HT-29 (cell line): ENCODE measurements around the gene TF. TPM values are rescaled to one million over a fixed set of nuclear protein-coding genes. Genes with fewer than 3 reads are reported as not detected.

Experiments
- DNase-seq: peaks from one replicate; pipeline ENCODE4 v3.0.0-alpha.2; 2015; ENCODE audit warnings: low spot score
- small RNA-seq: library from RNA; depleted of rRNA; stranded (forward); fragments of <200 nt; gene quantifications from one replicate; pipeline ENCODE3, GENCODE V24; 2014
- total RNA-seq: library from RNA; depleted of rRNA; stranded (reverse); fragments of >200 nt; shearing (Covaris generic); gene quantifications from 2 replicates; pipeline ENCODE4 v1.2.3, GENCODE V29; 2014; rRNA removed

TF gene
- total RNA-seq, 1 experiment from 2014 or later: 0.03 TPM

DNA sequence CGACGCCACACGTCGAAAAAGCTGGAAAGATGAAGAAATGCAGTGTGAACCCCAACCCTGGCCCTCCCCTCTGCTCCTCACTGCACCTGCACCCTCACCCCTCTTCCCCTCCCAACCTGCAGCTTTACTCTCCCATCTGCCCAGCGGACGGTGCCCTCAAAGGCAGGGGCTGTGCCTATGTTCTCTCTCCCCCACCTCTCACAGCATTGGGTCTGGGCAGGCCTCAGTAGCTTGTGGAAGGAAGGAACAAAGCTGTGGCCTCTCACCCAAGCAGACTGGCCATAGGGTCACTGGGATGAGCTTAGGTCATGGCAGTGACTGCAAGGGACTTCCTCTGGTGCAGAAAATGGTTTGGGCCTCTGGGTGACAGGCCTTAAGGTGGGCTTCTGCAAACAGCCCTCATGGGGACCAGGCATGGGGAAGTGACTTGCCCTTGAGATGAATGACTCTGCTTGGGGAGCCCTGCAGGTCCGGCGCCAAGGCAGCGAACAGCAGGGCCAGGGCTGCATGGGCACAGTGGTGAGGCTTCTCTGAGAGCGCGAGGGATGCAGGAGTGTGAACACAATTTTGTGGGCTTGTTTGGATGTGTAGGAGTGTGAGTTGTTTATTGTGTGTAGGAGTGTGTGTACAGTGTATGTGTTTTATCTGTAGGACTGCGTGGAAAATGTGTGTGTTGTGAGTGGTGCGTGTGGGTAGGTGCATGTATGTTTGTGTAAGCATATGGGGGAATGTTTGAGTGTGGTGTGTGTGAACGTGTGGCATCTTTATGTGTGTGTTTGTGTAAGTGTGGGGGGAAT lies 88.6 kb downstream of the TF start:
- DNase-seq: no peak

DNA sequence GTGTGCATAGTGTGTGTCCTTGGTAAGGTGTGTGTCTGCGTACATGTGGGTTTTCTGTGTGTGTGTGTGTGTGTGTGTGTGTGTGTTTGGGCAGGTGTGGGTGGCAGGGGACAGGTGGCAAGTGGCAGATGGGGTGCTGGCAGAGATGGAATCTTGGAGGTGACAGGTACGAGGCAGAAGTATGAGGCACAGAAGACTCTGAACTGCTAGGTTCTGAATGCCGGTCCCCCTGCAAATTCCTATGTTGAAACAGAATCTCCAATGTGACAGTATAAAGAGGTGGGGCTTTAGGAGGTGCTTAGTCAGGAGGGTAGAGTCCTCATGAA lies 89.2 kb downstream of the TF start:
- no peak for DNase-seq

DNA sequence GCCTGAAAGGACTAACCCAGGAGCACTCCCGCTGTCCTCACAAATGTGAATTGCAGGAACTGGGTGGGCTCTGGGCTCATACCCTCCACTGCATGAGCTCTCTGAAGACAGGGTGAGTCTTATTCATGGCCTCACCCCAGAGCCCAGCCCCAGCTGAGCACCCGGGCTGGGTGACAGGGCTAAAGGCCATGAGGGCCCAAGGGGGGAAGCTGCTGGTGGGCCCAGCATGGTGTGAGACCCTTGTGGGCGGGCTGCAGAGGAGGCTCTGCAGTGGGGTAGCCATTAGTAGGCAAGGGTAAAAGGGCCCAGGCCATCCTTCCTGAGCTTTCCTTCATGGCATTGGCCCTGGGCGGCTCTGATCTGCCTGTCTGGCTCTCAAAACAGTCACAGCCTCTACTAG lies 89.8 kb downstream of the TF start:
- no peak for DNase-seq

DNA sequence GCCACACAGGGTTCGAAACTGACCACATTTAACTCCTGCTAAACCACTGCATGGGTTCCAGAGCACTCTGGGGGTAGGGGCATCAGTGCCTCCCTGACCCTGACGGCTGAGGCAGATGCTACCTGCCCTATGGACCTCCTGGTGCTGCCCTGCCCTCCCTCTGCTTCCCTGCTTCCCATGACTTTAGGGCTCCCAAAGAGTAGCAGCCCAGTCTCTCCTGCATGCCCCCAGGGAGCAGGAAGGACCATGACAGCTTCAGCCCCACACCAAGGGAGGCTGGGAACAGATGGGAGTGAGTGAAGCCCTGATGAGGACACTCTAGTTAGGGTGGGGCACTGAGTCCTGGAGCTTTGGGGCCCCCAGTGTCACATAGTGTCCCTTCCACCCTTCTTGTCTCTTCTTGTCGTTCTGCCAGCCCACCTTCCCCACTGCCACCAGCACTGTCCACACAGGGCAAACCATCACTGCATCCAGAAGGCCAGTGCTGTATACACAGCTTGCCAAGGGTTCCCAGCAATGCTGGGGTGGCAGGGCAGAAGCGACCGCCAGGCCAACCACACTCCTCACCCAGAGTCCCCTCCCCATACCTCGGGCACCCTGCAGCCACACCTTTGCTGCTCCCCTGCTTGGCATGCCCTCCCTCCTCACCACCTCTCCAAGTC lies 90.4 kb downstream of the TF start:
- DNase-seq: no peak

DNA sequence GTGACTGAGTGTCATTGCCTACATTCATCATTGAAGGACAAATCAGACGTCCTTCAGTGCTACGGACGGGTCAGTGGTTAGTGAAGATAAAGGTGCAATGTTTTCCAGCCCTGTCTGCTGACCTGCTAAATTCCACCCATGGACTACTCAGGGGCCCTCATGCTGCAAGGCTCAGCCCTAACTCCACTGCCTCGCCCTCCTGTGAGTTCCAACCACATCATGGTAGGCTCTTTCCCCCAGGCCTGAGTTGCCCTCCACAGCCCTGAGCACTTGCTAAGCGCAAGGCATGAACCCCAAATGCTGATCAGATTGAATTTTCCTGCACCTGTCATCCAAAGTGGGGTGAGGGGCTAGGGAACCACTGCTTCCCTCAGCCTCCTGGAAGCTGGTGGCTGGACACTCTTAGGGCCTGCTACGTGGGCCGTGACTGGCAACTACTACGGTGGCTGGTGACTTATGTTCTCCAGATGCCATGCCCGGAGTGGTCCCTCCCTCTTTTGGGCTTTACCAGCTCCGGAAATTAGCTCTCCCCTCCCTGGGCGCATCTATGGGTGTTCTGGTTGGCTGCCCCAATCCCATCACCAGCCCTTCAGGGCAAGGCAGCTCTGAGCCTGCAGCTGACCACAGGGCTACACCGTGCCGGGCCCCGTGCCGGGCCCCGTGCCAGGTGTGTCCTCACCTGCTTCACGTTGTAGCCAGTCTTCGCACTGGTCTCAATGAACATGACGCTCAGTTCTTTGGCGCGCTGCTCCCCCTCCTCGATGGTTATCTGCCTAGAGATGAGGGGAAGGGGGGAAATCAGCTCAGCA lies 91.5 kb downstream of the TF start:
- DNase-seq: no peak

DNA sequence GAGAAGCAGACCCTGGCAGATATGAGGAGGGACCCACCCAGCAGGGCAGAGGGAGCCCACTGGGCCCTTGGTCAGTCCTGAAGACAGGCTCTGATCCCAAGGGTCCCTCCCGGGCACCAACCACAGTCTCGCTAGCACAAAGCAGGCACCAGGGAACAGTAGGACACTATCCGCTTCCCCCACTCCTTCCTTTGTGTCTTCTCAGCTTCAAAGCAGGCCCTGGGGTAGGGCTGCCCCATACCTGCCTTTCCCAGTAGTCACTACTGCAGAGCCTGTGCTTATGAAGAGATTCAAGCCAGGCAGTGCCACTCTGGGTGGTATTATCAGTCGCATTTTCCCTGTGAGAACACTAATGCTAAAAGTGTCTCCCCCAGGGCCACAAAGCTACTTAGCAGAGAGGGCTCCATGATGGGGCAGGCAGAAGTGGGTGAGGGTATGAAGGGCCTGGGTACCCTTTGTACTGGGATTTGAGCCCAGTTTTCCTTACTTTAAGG lies 92.2 kb downstream of the TF start:
- no peak for DNase-seq

DNA sequence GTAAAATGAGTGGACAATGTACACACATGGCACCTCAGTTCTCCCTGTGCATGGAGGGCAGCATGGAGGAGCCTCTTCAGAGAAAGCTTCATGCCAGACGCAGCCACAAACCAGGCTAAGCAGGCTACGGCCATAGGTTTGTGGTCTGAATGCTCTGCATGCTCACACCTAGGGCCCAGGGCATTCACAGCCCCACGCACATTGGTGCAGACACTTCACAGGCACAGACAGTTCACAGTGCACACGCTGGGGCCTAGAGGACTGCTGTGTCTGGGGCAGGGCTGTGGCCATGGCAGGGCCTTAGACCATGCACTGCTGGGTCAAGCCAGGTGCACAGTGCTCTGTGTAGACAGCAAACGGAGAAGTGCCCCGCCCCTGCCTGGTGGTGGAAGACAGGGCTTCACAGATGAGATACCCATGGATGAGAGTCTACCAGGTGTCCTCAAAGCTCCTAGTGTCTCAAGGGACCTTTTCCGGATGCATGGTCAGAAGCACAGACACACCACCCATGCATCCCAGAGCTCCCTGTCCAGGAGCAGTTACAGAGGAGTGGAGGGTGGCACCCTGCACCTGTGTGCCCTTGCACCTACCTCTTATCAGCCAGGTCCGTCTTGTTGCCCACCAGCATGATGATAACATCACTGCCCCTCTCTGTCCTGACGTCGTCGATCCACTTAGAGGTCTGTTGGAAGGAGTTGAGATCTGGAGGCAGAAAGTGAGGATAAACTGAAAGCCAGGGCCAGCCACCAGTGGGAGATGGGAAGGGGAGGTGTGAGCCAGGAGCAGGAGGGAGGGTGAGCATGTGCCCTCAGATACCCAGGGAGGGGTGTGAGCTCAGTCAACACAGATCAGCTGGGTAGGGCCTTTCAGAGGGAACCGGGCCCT lies 93.0 kb downstream of the TF start:
- no peak for DNase-seq

DNA sequence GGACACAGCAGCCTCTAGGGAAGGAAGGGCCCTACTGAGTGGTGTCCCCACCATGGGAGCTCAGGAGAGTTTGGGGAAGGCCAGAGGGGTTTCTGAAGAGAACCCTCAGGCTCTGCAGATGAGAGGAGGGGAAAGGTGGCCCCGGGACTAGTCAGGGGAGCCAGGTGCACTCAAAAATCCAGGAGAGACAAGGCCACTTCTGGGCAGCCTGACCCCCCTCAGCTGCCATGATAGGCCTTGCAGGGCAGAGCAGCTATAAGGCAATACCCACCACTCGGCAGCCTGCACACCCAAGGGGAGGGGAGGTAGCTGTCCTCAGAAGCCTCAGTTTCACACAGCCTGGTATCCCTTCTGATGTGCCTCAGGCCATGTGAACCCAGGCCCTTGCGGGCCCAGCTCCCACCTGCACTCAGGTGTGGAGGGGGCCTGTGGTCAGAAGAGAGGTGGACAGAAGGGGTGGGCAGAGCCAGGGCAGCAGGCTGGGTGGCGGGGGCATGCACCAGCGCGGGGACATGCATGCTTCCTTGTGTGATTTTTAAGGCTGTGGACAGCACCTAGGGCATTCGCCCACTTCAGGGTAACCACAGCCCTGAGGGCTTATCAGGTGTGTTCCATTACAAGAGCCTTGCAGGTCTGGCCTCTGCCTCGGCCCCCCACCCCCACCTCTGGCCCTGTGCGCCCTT lies 94.0 kb downstream of the TF start:
- no peak for DNase-seq

DNA sequence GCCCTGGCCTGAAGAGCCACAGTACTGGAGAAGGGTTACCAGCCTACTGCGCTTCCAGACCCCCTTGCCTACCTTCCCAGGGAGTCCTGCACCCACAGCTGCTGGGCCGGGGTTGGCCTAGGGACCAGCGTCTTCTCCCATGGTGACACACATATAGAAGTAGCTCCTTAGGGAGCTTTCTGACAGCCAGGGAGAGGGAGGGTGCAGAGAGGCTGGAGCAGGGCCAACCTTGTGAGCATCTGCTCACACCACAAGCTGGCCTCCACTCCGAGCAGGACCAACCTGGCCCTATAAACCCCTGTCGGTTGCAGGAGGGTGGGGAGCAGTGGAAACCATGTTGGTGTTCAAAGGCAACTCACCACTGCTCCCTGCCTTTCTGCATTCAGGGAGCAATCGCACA lies 94.6 kb downstream of the TF start:
- no peak for DNase-seq

DNA sequence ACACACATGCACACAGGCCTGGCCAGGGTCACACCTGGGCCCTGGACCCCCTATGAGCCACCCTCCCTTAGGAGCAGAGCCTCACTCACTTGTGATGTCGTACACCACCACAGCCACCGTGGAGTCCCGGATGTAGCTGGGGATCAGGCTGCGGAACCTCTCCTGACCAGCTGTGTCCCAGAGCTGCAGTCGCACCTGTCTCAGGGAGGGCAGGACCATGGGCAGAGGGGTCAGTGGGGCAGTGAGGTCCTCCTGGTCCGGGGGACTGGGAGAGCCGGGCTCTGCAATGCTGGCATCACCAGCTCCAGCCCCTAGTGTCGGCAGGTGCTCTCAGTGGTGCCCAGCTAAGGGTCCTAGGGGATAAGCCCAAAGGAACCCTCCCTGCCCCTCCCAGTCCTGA lies 95.0 kb downstream of the TF start:
- no peak for DNase-seq

DNA sequence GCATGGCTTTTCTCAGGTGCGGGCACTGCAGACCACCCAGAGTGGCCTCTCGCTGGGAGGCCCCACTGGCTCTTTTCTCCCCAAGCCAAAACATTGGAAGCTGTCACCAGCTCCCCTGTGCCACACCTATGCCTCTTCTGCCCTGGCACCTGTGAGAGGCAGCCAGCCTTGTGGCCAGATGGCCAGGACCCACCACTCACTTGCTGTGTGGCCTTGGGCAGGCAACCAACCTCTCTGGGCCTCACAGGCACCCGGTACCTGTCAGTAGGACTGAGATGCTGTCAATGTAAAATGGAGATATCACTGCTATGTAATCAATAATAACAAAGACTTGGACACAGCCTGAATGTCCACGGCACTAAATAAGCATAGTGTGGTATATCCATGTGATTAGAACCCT lies 96.0 kb downstream of the TF start:
- no peak for DNase-seq

DNA sequence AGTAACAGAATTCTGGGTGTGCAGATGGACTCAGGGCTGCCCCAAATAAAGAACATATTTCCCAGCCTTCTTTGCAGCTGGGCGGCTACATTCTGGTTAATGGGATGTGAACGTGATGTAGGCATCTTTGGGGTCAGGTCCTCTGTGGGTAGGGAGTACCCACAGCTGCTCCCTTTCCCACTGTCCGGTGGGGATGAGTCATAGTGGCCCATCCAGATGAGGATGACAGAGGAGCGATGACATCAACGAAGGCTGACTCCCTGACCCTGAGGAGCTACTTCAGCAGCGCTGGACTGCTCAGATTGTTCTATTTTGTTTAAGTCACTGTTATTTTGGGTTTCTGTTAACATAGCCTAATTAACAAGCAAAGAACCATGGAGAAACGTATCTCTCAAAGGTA lies 97.4 kb downstream of the TF start:
- no peak for DNase-seq

DNA sequence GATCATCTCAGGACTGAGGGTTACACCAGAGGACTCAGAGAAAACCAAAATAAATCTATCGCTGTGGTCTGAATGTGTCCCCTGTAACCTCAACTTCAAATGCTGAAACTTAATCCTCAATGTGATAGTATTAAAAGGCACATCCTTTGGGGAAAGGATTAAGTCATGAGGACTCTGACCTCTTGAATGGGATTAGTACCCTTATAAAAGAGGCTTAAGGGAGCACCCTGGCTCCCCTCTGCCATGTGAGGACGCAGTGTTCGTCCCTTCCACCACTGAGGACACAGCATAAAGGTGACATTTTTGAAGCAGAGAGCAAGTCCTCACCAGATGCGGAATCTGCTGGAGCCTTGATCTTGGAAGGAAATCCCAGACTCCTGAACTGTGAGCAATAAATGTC lies 98.9 kb downstream of the TF start:
- DNase-seq: no peak

Small RNAs within 50 kb of the gene (small RNA-seq; reads per million reads assigned to genes)
- 0.93 reads per million, percentile 30 among the genes with 10 or more reads in this experiment for gene RNA5SP140

Other genes with a start within 250 kb of the TF start
- 73.9 and 79.6 TPM in 2 replicates for gene CDV3, start 172.7 kb upstream of the TF start, total RNA-seq
- 28.2 and 33.7 TPM in 2 replicates for gene TOPBP1, start 84.5 kb upstream of the TF start, total RNA-seq
- 69.7 and 74.8 TPM in 2 replicates for gene SRPRB, start 59.4 kb downstream of the TF start, total RNA-seq
- gene RAB6B, start 149.5 kb downstream of the TF start, total RNA-seq: not detected in 2 replicates